Trophoblast cell (in vitro differentiated cells and primary cell): ENCODE results near the gene POLR1G.

Source experiments
- DNase-seq, 2 donors: peaks; one replicate each; pipeline ENCODE4 v3.0.0-alpha.2; 2016
- H2AFZ ChIP-seq: 2 replicates; pipeline ENCODE4 v1.6.1; 2013; ENCODE audit warnings: low read length, moderate library complexity, mild to moderate bottlenecking; ENCODE audit not compliant: insufficient read depth, poor library complexity
- H2AK5ac ChIP-seq: 2 replicates; pipeline ENCODE4 v1.6.1; 2013; ENCODE audit warnings: mild to moderate bottlenecking, low read length
- H2BK120ac ChIP-seq: 2 replicates; pipeline ENCODE4 v1.6.1; 2013; ENCODE audit warnings: low read length, mild to moderate bottlenecking, moderate library complexity; ENCODE audit not compliant: insufficient read depth, poor library complexity
- H2BK12ac ChIP-seq: 2 replicates; pipeline ENCODE4 v1.6.1; 2013; ENCODE audit warnings: mild to moderate bottlenecking, low read length, moderate library complexity
- H2BK5ac ChIP-seq: 2 replicates; pipeline ENCODE4 v1.6.1; 2013; ENCODE audit warnings: low read length, low read depth, moderate library complexity, mild to moderate bottlenecking; ENCODE audit not compliant: poor library complexity
- H3K14ac ChIP-seq: 2 replicates; pipeline ENCODE4 v1.6.1; 2013; ENCODE audit warnings: mild to moderate bottlenecking, low read length
- H3K18ac ChIP-seq: 2 replicates; pipeline ENCODE4 v1.6.1; 2013; ENCODE audit warnings: mild to moderate bottlenecking, low read length
- H3K23ac ChIP-seq: 2 replicates; pipeline ENCODE4 v1.6.1; 2013; ENCODE audit warnings: low read length
- H3K27ac ChIP-seq: 2 replicates; pipeline ENCODE4 v1.5.1; 2013; ENCODE audit warnings: low read depth, mild to moderate bottlenecking, inconsistent platforms, low read length, moderate library complexity
- H3K27me3 ChIP-seq: 2 replicates; pipeline ENCODE4 v1.6.1; 2013; ENCODE audit warnings: inconsistent platforms, mild to moderate bottlenecking, low read length, moderate library complexity; ENCODE audit not compliant: insufficient read depth
- H3K36me3 ChIP-seq, 2 experiments: 1 replicate in 1 of 2; 2 replicates in 1 of 2; pipeline ENCODE4 v1.6.1; 2013; ENCODE audit warnings: low read length in 2 of 2, mild to moderate bottlenecking in 2 of 2, moderate library complexity in 1 of 2; ENCODE audit not compliant: insufficient read depth in 2 of 2, control insufficient read depth in 1 of 2
- H3K4ac ChIP-seq: 2 replicates; pipeline ENCODE4 v1.6.1; 2013; ENCODE audit warnings: low read depth, mild to moderate bottlenecking, low read length, moderate library complexity
- H3K4me1 ChIP-seq, 2 experiments: 1 replicate in 1 of 2; 2 replicates in 1 of 2; pipeline ENCODE4 v1.6.1; 2013; ENCODE audit warnings: low read length in 2 of 2, mild to moderate bottlenecking in 2 of 2, moderate library complexity in 1 of 2; ENCODE audit not compliant: insufficient read depth in 2 of 2, control insufficient read depth in 1 of 2
- H3K4me2 ChIP-seq: 2 replicates; pipeline ENCODE4 v1.6.1; 2013; ENCODE audit warnings: inconsistent platforms, mild to moderate bottlenecking, low read length, moderate library complexity
- H3K4me3 ChIP-seq: 2 replicates; pipeline ENCODE4 v1.5.1; 2013; ENCODE audit warnings: mild to moderate bottlenecking, low read depth, low read length, inconsistent platforms
- H3K79me1 ChIP-seq: one replicate; pipeline ENCODE4 v1.6.1; 2013; ENCODE audit warnings: low read length
- H3K79me2 ChIP-seq: 2 replicates; pipeline ENCODE4 v1.6.1; 2013; ENCODE audit warnings: low read length, mild to moderate bottlenecking; ENCODE audit not compliant: control insufficient read depth, insufficient read depth, poor library complexity
- H3K9ac ChIP-seq: 2 replicates; pipeline ENCODE4 v1.6.1; 2013; ENCODE audit warnings: mild to moderate bottlenecking, low read length
- H3K9me3 ChIP-seq: 2 replicates; pipeline ENCODE4 v1.6.1; 2013; ENCODE audit warnings: low read depth, mild to moderate bottlenecking, control low read depth, inconsistent platforms, low read length; ENCODE audit not compliant: insufficient read depth
- H4K12ac ChIP-seq: 2 replicates; pipeline ENCODE4 v1.6.1; 2013; ENCODE audit warnings: low read depth, mild to moderate bottlenecking, low read length, moderate library complexity
- H4K8ac ChIP-seq: 2 replicates; pipeline ENCODE4 v1.6.1; 2013; ENCODE audit warnings: low read depth, mild to moderate bottlenecking, low read length, moderate library complexity
- H4K91ac ChIP-seq: one replicate; pipeline ENCODE4 v1.6.1; 2013; ENCODE audit warnings: low read depth, mild to moderate bottlenecking, low read length, moderate library complexity
- WGBS: extraction: QIAGEN DNeasy Blood & Tissue Kit; methylation state at CpG from one replicate; pipeline ENCODE4 v1.1.7; 2013; ENCODE audit warnings: missing lambda C conversion rate; ENCODE audit not compliant: insufficient read length, insufficient coverage; ENCODE audit errors: extremely low coverage; 5-methylcytosine and 5-hydroxymethylcytosine counted together

POLR1G gene

GRCh38 chr19:45440873-45441654, 34.6 kb downstream of the POLR1G start:
- Histone ChIP-seq H2BK12ac (peak overlapping the region; percentile 64), H3K4ac (no peak overlapping the region), H3K36me3 (no peaks in the 10 kb centered on the region), H3K27ac (peak overlapping the region; percentile 38), H3K27me3 (no peaks in the 10 kb centered on the region), H3K9ac (no peak overlapping the region), H3K4me1 (peaks cover 11 to 22% of the 10 kb centered on the region in 2 experiments), H3K9me3 (no peaks in the 10 kb centered on the region), H4K91ac (peak overlapping the region; percentile 93), H3K79me1 (peaks cover 29% of the 10 kb centered on the region), H4K8ac (peak overlapping the region; percentile 7), H4K12ac (no peak overlapping the region), H2BK120ac (no peak overlapping the region), H3K14ac (peak overlapping the region; percentile 31), H3K4me2 (no peak overlapping the region), H2AK5ac (no peak overlapping the region), H3K18ac (no peak overlapping the region), H3K23ac (no peak overlapping the region), H3K79me2 (peaks cover 10% of the 10 kb centered on the region), H3K4me3 (no peak overlapping the region), H2AFZ (no peak overlapping the region), H2BK5ac (peak overlapping the region; percentile 15)
- peak; percentile 86 to 90 for DNase-seq
- no CpG with 5 or more reads among the region's 9 CpGs for WGBS

DNA sequence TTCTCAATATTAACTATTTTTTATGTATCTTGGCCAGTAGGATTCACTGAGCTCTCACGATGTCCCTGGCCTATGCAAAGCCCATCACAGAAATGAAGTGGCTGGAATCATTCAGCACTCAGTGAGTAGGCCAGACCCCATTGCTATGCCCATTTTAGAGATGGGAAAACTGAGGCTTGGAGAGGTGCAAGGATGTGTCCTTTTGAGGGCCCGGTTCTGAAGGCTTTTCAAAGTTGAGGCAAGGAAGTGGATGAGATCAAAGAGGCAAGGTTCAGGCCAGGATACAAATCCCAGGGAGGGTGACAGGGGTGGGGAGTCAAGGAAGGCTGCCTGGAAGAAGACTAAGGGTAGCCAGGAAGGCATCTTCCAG, 35.9 kb downstream of the POLR1G start:
- Histone ChIP-seq H3K9me3 (no peaks in the 10 kb centered on the region), H3K18ac (no peak overlapping the region), H2BK120ac (peak overlapping the region; percentile 18), H3K79me2 (peaks cover 10% of the 10 kb centered on the region), H3K36me3 (no peaks in the 10 kb centered on the region), H2BK5ac (no peak overlapping the region), H3K14ac (no peak overlapping the region), H4K91ac (peak overlapping the region; percentile 56), H2BK12ac (peak overlapping the region; percentile 39), H3K4me1 (peaks cover 11 to 22% of the 10 kb centered on the region in 2 experiments), H3K9ac (no peak overlapping the region), H2AFZ (no peak overlapping the region), H2AK5ac (no peak overlapping the region), H3K4ac (no peak overlapping the region), H4K8ac (no peak overlapping the region), H3K27ac (peak overlapping the region; percentile 41), H3K4me2 (no peak overlapping the region), H3K79me1 (peaks cover 29% of the 10 kb centered on the region), H3K4me3 (no peak overlapping the region), H3K27me3 (no peaks in the 10 kb centered on the region), H3K23ac (no peak overlapping the region), H4K12ac (no peak overlapping the region)
- DNase-seq: no peak
- no CpG with 5 or more reads among the region's 2 CpGs for WGBS

- Histone ChIP-seq H2AK5ac (peak overlapping the region; percentile 25), H4K8ac (peak overlapping the region; percentile 59), H3K23ac (no peak overlapping the region), H3K4ac (no peak overlapping the region), H4K12ac (peak overlapping the region; percentile 21), H3K4me3 (peak overlapping the region; percentile 56), H3K9ac (peak overlapping the region; percentile 16), H3K79me1 (peaks cover 29% of the 10 kb centered on the region), H3K36me3 (no peaks in the 10 kb centered on the region), H2BK5ac (peak overlapping the region; percentile 38), H3K27ac (peak overlapping the region; percentile 73), H3K4me2 (peak overlapping the region; percentile 91), H2BK12ac (peak overlapping the region; percentile 3), H3K27me3 (no peaks in the 10 kb centered on the region), H2AFZ (peak overlapping the region; percentile 4), H3K9me3 (no peaks in the 10 kb centered on the region), H3K79me2 (peaks cover 10% of the 10 kb centered on the region), H2BK120ac (peak overlapping the region; percentile 9), H3K4me1 (peaks cover 11 to 22% of the 10 kb centered on the region in 2 experiments), H4K91ac (peak overlapping the region; percentile 73), H3K14ac (peak overlapping the region; percentile 27), H3K18ac (peak overlapping the region; percentile 27)
- peak; percentile 99 to 100 for DNase-seq
- no CpG with 5 or more reads among the region's 15 CpGs for WGBS
Measured at GRCh38 chr19:45442778-45443461, 36.5 kb downstream of the POLR1G start.

GRCh38 chr19:45443462-45444317, 37.2 kb downstream of the POLR1G start:
- peaks cover 10% of the 10 kb centered on the region for H3K79me2 ChIP-seq
- no peak overlapping the region for H3K23ac ChIP-seq
- H3K4me1 ChIP-seq: peaks cover 11 to 23% of the 10 kb centered on the region in 2 experiments
- peak overlapping the region; percentile 68 for H3K4me3 ChIP-seq
- H3K14ac ChIP-seq: peak overlapping the region; percentile 95
- H3K4me2 ChIP-seq: peak overlapping the region; percentile 91
- peak overlapping the region; percentile 96 for H2BK5ac ChIP-seq
- H2BK12ac ChIP-seq: peak overlapping the region; percentile 90
- DNase-seq: peak; percentile 97 to 99
- H2AFZ ChIP-seq: peak overlapping the region; percentile 77
- no peaks in the 10 kb centered on the region for H3K36me3 ChIP-seq
- no CpG with 5 or more reads among the region's 49 CpGs for WGBS
- peak overlapping the region; percentile 97 for H3K4ac ChIP-seq
- H3K79me1 ChIP-seq: peaks cover 29% of the 10 kb centered on the region
- peak overlapping the region; percentile 99 for H2BK120ac ChIP-seq
- H2AK5ac ChIP-seq: peak overlapping the region; percentile 98
- peak overlapping the region; percentile 98 for H3K18ac ChIP-seq
- no peaks in the 10 kb centered on the region for H3K9me3 ChIP-seq
- peak overlapping the region; percentile 68 for H3K9ac ChIP-seq
- H4K91ac ChIP-seq: peak overlapping the region; percentile 99
- H3K27ac ChIP-seq: peak overlapping the region; percentile 93
- peak overlapping the region; percentile 95 for H4K12ac ChIP-seq
- peak overlapping the region; percentile 99 for H4K8ac ChIP-seq
- no peaks in the 10 kb centered on the region for H3K27me3 ChIP-seq
